Spinal cord (tissue), 10 donors: ENCODE measurements around the gene TMEM170A. TPM values are rescaled to one million over a fixed set of nuclear protein-coding genes. Genes with fewer than 3 reads are reported as not detected.
"Not testable (repeated sequence)": the region's sequence is repeated elsewhere in the genome, so short reads cannot be mapped to it uniquely, and the experiment has no call there.

Experiments used
- DNase-seq, 6 donors: peaks; one replicate each; pipeline versions ENCODE4 v3.0.0 to v3.0.0-alpha.2; 2013 to 2015; ENCODE audit warnings: low spot score in 6 of 6, low read depth in 4 of 6
- H3K27ac ChIP-seq: one replicate; pipeline ENCODE4 v1.5.1; 2013; ENCODE audit warnings: low read depth, low read length, control low read depth
- H3K27me3 ChIP-seq: one replicate; pipeline ENCODE4 v1.6.1; 2013; ENCODE audit warnings: low read length; ENCODE audit not compliant: control insufficient read depth, insufficient read depth
- H3K36me3 ChIP-seq: one replicate; pipeline ENCODE4 v1.6.1; 2013; ENCODE audit warnings: low read length; ENCODE audit not compliant: control insufficient read depth, insufficient read depth
- H3K4me1 ChIP-seq: one replicate; pipeline ENCODE4 v1.6.1; 2013; ENCODE audit warnings: low read length; ENCODE audit not compliant: control insufficient read depth, insufficient read depth
- H3K4me3 ChIP-seq: one replicate; pipeline ENCODE4 v1.5.1; 2013; ENCODE audit warnings: low read depth, low read length, control low read depth
- H3K9me3 ChIP-seq: one replicate; pipeline ENCODE4 v1.6.1; 2013; ENCODE audit warnings: low read length; ENCODE audit not compliant: control insufficient read depth, insufficient read depth
- WGBS: methylation state at CpG from one replicate; pipeline ENCODE4 v1.1.5; 2013; ENCODE audit warnings: missing lambda C conversion rate; ENCODE audit not compliant: insufficient coverage; 5-methylcytosine and 5-hydroxymethylcytosine counted together
- polyA plus RNA-seq, 2 donors: library from polyadenylated mRNA; unstranded; fragments of 120-200 nt; gene quantifications; one replicate each; pipeline ENCODE4 v1.2.1, GENCODE V29; 2013; ENCODE audit not compliant: insufficient read length in 2 of 2
- total RNA-seq, 2 donors: library from RNA; depleted of rRNA in 1 of 2; stranded (reverse); fragments of 120-200 nt in 1 of 2; fragments of >200 nt in 1 of 2; gene quantifications; one replicate each; pipeline versions ENCODE4 v1.2.3 to v1.2.4, GENCODE V29; 2013 to 2014
- donor health status: healthy.

The TMEM170A gene
- total and polyA plus RNA-seq, 4 donors, result 35.4 to 60.6 (median 37.6) TPM

GRCh38 chr16:75471723-75472633 is 7.5 kb upstream of the TMEM170A start:
- DNase-seq, result peak in 5 of 6 donors; percentile 52 to 92 (median 60)
- H3K4me3 ChIP-seq, result no peak overlapping the region
- WGBS, result 10% methylated on average over 3 of the region's 10 CpGs
- no peaks in the 10 kb centered on the region for H3K4me1 ChIP-seq
- no peaks in the 10 kb centered on the region for H3K36me3 ChIP-seq
- no peaks in the 10 kb centered on the region for H3K9me3 ChIP-seq
- no peak overlapping the region for H3K27ac ChIP-seq
- H3K27me3 ChIP-seq, result no peaks in the 10 kb centered on the region

DNA sequence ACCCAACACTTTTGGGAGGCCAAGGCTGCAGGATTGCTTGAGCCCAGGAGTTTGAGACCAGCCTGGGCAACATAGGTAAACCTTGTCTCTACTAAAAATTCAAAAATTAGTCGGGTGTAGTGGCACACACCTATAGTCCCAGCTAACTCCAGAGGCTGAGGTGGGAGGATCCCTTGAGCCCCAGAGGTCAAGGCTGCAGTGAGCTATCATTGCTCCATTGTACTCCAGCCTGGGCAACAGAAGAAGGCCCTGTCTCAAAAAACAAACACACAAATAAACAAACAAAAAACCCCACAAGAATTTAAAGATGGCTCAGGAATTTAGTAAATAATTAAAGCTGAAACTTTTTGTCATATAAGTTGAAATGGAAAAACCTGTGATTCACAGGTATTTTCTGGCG is 2.3 kb upstream of the TMEM170A start:
- 80% methylated on average over 2 of the region's 2 CpGs for WGBS
- Histone ChIP-seq H3K27me3 (no peaks in the 10 kb centered on the region), H3K9me3 (no peaks in the 10 kb centered on the region), H3K27ac (no peak overlapping the region), H3K4me1 (peaks cover 7% of the 10 kb centered on the region), H3K36me3 (no peaks in the 10 kb centered on the region), H3K4me3 (no peak overlapping the region)
- DNase-seq, result no peak

- WGBS, result 2% methylated on average over 33 of the region's 39 CpGs
- not testable (repeated sequence) for H3K9me3 ChIP-seq, H3K36me3 ChIP-seq, H3K27me3 ChIP-seq
- peak overlapping the region; percentile 90 for H3K4me3 ChIP-seq
- H3K4me1 ChIP-seq, result peaks cover 27% of the 10 kb centered on the region
- peak in 4 of 6 donors; percentile 18 to 79 (median 48) for DNase-seq
- peak overlapping the region; percentile 99 for H3K27ac ChIP-seq
These were observed 934 bp downstream of the TMEM170A start for GRCh38 chr16:75463389-75464121.

DNA sequence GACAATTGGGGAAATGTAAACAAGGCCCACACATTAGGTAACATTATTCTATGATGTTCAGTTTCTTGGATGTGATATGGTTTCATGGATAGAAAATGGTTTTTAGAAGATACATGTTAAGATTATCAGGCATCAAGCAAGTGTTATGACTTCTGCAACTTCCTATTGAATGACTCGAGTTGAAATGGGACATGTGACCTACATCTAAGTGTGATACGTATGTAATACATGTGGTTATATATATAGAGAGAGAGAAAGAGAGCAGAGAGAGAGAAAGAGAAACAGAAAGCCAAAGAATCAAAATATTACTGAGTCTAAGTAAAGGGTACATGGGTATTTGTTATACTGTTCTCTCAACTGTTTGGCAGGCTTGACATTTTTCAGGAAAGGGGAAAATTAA is 1.7 kb downstream of the TMEM170A start:
- WGBS, result 53% methylated on average over 2 of the region's 2 CpGs
- Histone ChIP-seq H3K27me3 (no peaks in the 10 kb centered on the region), H3K4me1 (peaks cover 27% of the 10 kb centered on the region), H3K27ac (no peak overlapping the region), H3K9me3 (no peaks in the 10 kb centered on the region), H3K4me3 (no peak overlapping the region), H3K36me3 (peaks cover 2% of the 10 kb centered on the region)
- DNase-seq, result no peak

GRCh38 chr16:75461575-75461974 is 2.9 kb downstream of the TMEM170A start:
- Histone ChIP-seq H3K4me1 (peaks cover 30% of the 10 kb centered on the region), H3K4me3 (no peak overlapping the region), H3K27me3 (no peaks in the 10 kb centered on the region), H3K36me3 (peaks cover 2% of the 10 kb centered on the region), H3K9me3 (no peaks in the 10 kb centered on the region), H3K27ac (no peak overlapping the region)
- no CpG with 5 or more reads among the region's 2 CpGs for WGBS
- DNase-seq, result no peak

- H3K9me3 ChIP-seq, result no peaks in the 10 kb centered on the region
- peaks cover 32% of the 10 kb centered on the region for H3K4me1 ChIP-seq
- H3K36me3 ChIP-seq, result peaks cover 2% of the 10 kb centered on the region
- no peaks in the 10 kb centered on the region for H3K27me3 ChIP-seq
- no CpG with 5 or more reads among the region's 1 CpG for WGBS
- peak overlapping the region; percentile 40 for H3K27ac ChIP-seq
- peak in 4 of 6 donors; percentile 13 to 69 (median 32) for DNase-seq
- H3K4me3 ChIP-seq, result peak overlapping the region; percentile 4
These were observed 4.0 kb downstream of the TMEM170A start for GRCh38 chr16:75460446-75460845.

DNA sequence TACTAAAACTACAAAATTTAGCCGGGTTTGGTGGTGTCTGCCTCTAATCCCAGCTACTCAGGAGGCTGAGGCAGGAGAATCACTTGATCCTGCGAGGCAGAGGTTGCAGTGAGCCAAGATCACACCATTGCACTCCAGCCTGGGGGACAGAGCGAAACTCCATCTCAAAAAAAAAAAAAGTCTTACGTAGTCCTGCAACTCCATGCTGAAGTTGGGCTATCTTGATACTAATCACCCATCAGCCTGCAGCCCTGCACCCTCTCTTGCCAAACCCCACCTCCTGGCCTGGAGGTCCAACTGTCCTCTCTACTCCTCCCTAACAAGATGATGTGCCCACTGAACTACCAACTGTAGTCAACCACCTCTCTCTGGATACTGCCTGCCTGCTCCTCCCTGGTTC is 4.8 kb downstream of the TMEM170A start:
- 98% methylated on average over 4 of the region's 4 CpGs for WGBS
- Histone ChIP-seq H3K9me3 (no peaks in the 10 kb centered on the region), H3K4me3 (no peak overlapping the region), H3K4me1 (peaks cover 33% of the 10 kb centered on the region), H3K27me3 (no peaks in the 10 kb centered on the region), H3K36me3 (peaks cover 2% of the 10 kb centered on the region), H3K27ac (peak overlapping the region; percentile 40)
- DNase-seq, result no peak

DNA sequence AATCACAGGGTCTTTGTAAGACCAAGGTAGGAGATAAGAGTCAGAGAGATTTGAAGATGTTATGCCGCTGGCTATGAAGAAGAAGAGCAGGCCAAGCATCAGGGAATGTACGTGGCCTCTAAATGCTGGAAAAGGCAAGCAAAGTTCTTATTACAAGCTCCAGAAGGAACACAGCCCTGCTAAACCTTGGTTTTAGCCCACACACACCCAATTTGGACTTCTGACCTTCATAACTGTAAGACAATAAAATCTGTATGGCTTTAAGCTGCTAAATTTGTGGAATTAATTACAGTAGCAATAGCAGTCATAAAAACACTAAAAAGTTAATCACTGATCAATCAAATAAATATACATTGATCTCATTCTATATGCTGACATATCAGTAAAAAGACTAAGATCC is 6.0 kb downstream of the TMEM170A start:
- H3K27me3 ChIP-seq, result no peaks in the 10 kb centered on the region
- DNase-seq, result no peak

GRCh38 chr16:75458029-75458428 is 6.5 kb downstream of the TMEM170A start:
- Histone ChIP-seq H3K4me1 (peaks cover 26% of the 10 kb centered on the region), H3K36me3 (peaks cover 2% of the 10 kb centered on the region), H3K27ac (no peak overlapping the region), H3K4me3 (no peak overlapping the region), H3K9me3 (no peaks in the 10 kb centered on the region), H3K27me3 (no peaks in the 10 kb centered on the region)
- WGBS, result no CpG with 5 or more reads among the region's 4 CpGs
- no peak for DNase-seq

More for the DNA sequence above, 6.0 kb downstream of the TMEM170A start:
- H3K27ac ChIP-seq, result no peak overlapping the region
- no peaks in the 10 kb centered on the region for H3K9me3 ChIP-seq
- peaks cover 2% of the 10 kb centered on the region for H3K36me3 ChIP-seq
- H3K4me1 ChIP-seq, result peaks cover 30% of the 10 kb centered on the region
- H3K4me3 ChIP-seq, result no peak overlapping the region
- 100% methylated on average over 1 of the region's 2 CpGs for WGBS
